H1 (cell line): ENCODE results near the gene DVL2. TPM values are rescaled to one million over a fixed set of nuclear protein-coding genes. Genes with fewer than 3 reads are reported as not detected.
A peak's percentile ranks its signal among the peaks of the same experiment; 100 is the strongest.

ENCODE experiments used
- CTCF ChIA-PET: fragments of 300-600 bp; sonication (Branson Sonifier 250); formaldehyde crosslinking; loops from one replicate; lab custom pipeline; 2021; ENCODE audit not compliant: partially characterized antibody; lab: Charles Lee
- POLR2A ChIA-PET: fragments of 300-600 bp; sonication (Branson Sonifier 250); formaldehyde crosslinking; loops from one replicate; lab custom pipeline; 2021; ENCODE audit warnings: inconsistent platforms; ENCODE audit not compliant: partially characterized antibody; lab: Charles Lee
- DNase-seq, 2 experiments: peaks; one replicate each; pipeline versions ENCODE4 v3.0.0 to v3.0.0-alpha.2; 2010 to 2022; ENCODE audit warnings: low spot score in 2 of 2, low read depth in 1 of 2, mixed read lengths in 1 of 2
- FAIRE-seq: peaks from 2 replicates; lab custom pipeline; 2011; peaks lifted over from hg19 to GRCh38; lab: Jason Lieb, UNC
- H2AFZ ChIP-seq: 2 replicates; pipeline ENCODE4 v1.8.1; 2012; ENCODE audit warnings: low read length, inconsistent platforms
- H2AK5ac ChIP-seq: 2 replicates; pipeline ENCODE4 v1.6.1; 2013; ENCODE audit warnings: low read depth, low read length
- H2BK120ac ChIP-seq: replicated peaks from 2 replicates; pipeline ENCODE3; 2013; ENCODE audit warnings: low read depth, low read length, inconsistent platforms
- H2BK12ac ChIP-seq: 2 replicates; pipeline ENCODE4 v1.6.1; 2013; ENCODE audit warnings: low read depth, low read length
- H2BK15ac ChIP-seq: 2 replicates; pipeline ENCODE4 v1.6.1; 2013; ENCODE audit warnings: low read length
- H2BK20ac ChIP-seq: 2 replicates; pipeline ENCODE4 v1.6.1; 2013; ENCODE audit warnings: low read length
- H2BK5ac ChIP-seq: 2 replicates; pipeline ENCODE4 v1.6.1; 2013; ENCODE audit warnings: low read depth, low read length
- H3K14ac ChIP-seq: 2 replicates; pipeline ENCODE4 v1.6.1; 2013; ENCODE audit warnings: inconsistent platforms; ENCODE audit not compliant: insufficient read length
- H3K18ac ChIP-seq: 2 replicates; pipeline ENCODE4 v1.6.1; 2013; ENCODE audit warnings: low read length; ENCODE audit errors: extremely low read depth
- H3K23ac ChIP-seq: 2 replicates; pipeline ENCODE4 v1.6.1; 2013; ENCODE audit warnings: inconsistent platforms; ENCODE audit not compliant: insufficient read length
- H3K23me2 ChIP-seq: 2 replicates; pipeline ENCODE4 v1.6.1; 2013; ENCODE audit warnings: low read depth, low read length
- H3K27ac ChIP-seq: 2 replicates; pipeline ENCODE4 v1.6.1; 2011; ENCODE audit warnings: low read depth, low read length, inconsistent platforms
- H3K27me3 ChIP-seq, 4 experiments: replicated peaks in 1 of 4; 1 replicate in 1 of 4; 2 replicates in 3 of 4; pipeline versions ENCODE4 v1.6.1 to v1.8.1; 2011 to 2013; ENCODE audit warnings: low read length in 3 of 4, mild to moderate bottlenecking in 3 of 4, inconsistent platforms in 2 of 4, mixed read lengths in 2 of 4, moderate library complexity in 1 of 4; ENCODE audit not compliant: control insufficient read depth in 3 of 4, insufficient read depth in 3 of 4; ENCODE audit errors: extremely low read depth in 1 of 4
- H3K36me3 ChIP-seq, 4 experiments: 2 replicates each; pipeline versions ENCODE4 v1.6.1 to v1.8.1; 2011 to 2013; ENCODE audit warnings: mild to moderate bottlenecking in 4 of 4, low read length in 3 of 4, moderate library complexity in 2 of 4, control low read depth in 1 of 4, inconsistent platforms in 1 of 4; ENCODE audit not compliant: insufficient read depth in 4 of 4, control insufficient read depth in 2 of 4
- H3K4ac ChIP-seq: replicated peaks from 2 replicates; pipeline ENCODE3; 2013; ENCODE audit warnings: low read length, low read depth, mixed read lengths, inconsistent platforms; ENCODE audit not compliant: insufficient read length
- H3K4me1 ChIP-seq, 4 experiments: replicated peaks in 1 of 4; 1 replicate in 1 of 4; 2 replicates in 3 of 4; pipeline versions ENCODE4 v1.6.1 to v1.8.1; 2011 to 2013; ENCODE audit warnings: low read length in 3 of 4, inconsistent platforms in 2 of 4, mixed read lengths in 1 of 4; ENCODE audit not compliant: insufficient read depth in 4 of 4, control insufficient read depth in 3 of 4
- H3K4me2 ChIP-seq, 2 experiments: 2 replicates each; pipeline versions ENCODE4 v1.6.1 to v1.8.1; 2011 to 2013; ENCODE audit warnings: low read depth in 2 of 2, low read length in 2 of 2, control low read depth in 1 of 2, inconsistent platforms in 1 of 2, mild to moderate bottlenecking in 1 of 2; ENCODE audit not compliant: insufficient read depth in 1 of 2
- H3K4me3 ChIP-seq, 4 experiments: fragments of 200-600, 300-600 bp in 1 of 4; sonication (generic), shearing (Covaris generic), sonication (Bioruptor Twin) in 1 of 4; 2 replicates each; pipeline versions ENCODE4 v1.5.1 to v1.8.1; 2011 to 2016; ENCODE audit warnings: low read length in 4 of 4, low read depth in 3 of 4, control low read depth in 2 of 4, inconsistent platforms in 2 of 4, mild to moderate bottlenecking in 2 of 4, mixed read lengths in 1 of 4, moderate library complexity in 1 of 4; ENCODE audit not compliant: insufficient read depth in 2 of 4; ENCODE audit errors: extremely low read depth in 1 of 4
- H3K56ac ChIP-seq: replicated peaks from 2 replicates; pipeline ENCODE3; 2013; ENCODE audit warnings: low read depth, mild to moderate bottlenecking, mixed read lengths, low read length, inconsistent platforms; ENCODE audit not compliant: insufficient read length
- H3K79me1 ChIP-seq: 2 replicates; pipeline ENCODE4 v1.6.1; 2013; ENCODE audit warnings: low read depth, low read length, control low read depth
- H3K79me2 ChIP-seq, 2 experiments: 2 replicates each; pipeline versions ENCODE4 v1.6.1 to v1.8.1; 2012 to 2013; ENCODE audit warnings: low read length in 2 of 2, mild to moderate bottlenecking in 2 of 2, inconsistent platforms in 1 of 2; ENCODE audit not compliant: insufficient read depth in 2 of 2, control insufficient read depth in 1 of 2
- H3K9ac ChIP-seq, 4 experiments: replicated peaks in 1 of 4; 1 replicate in 1 of 4; 2 replicates in 3 of 4; pipeline versions ENCODE4 v1.6.1 to v1.8.1; 2011 to 2013; ENCODE audit warnings: low read depth in 3 of 4, low read length in 3 of 4, control low read depth in 2 of 4, mild to moderate bottlenecking in 2 of 4, moderate library complexity in 2 of 4, inconsistent platforms in 1 of 4; ENCODE audit errors: extremely low read depth in 1 of 4
- H3K9me3 ChIP-seq, 2 experiments: 2 replicates each; pipeline versions ENCODE4 v1.6.1 to v1.8.1; 2012 to 2013; ENCODE audit warnings: mild to moderate bottlenecking in 2 of 2, moderate library complexity in 2 of 2, control low read depth in 1 of 2, inconsistent platforms in 1 of 2, low read depth in 1 of 2, low read length in 1 of 2, mixed read lengths in 1 of 2; ENCODE audit not compliant: insufficient read depth in 2 of 2
- H4K20me1 ChIP-seq, 2 experiments: replicated peaks in 1 of 2; 2 replicates each; pipeline versions ENCODE3 to v1.8.1; 2011 to 2013; ENCODE audit warnings: inconsistent platforms in 2 of 2, low read length in 2 of 2, mild to moderate bottlenecking in 1 of 2; ENCODE audit not compliant: insufficient read depth in 2 of 2, control insufficient read depth in 1 of 2
- H4K5ac ChIP-seq: 2 replicates; pipeline ENCODE4 v1.6.1; 2013; ENCODE audit warnings: low read length, low read depth, mixed read lengths, inconsistent platforms; ENCODE audit not compliant: insufficient read length
- H4K8ac ChIP-seq: 2 replicates; pipeline ENCODE4 v1.8.0; 2013; ENCODE audit warnings: mild to moderate bottlenecking, moderate library complexity, low read length, inconsistent platforms; ENCODE audit not compliant: insufficient read depth; ENCODE audit errors: extremely low read depth
- H4K91ac ChIP-seq: replicated peaks from 2 replicates; pipeline ENCODE3; 2013; ENCODE audit warnings: low read length, mixed read lengths, inconsistent platforms; ENCODE audit not compliant: insufficient read length
- WGBS, 2 experiments: shearing (Covaris generic) in 1 of 2; methylation state at CpG; one replicate each; pipeline versions ENCODE4 v1.1.6 to v1.1.7; 2013 to 2015; ENCODE audit warnings: low lambda C conversion rate in 2 of 2, mixed read lengths in 2 of 2, inconsistent platforms in 1 of 2, low coverage in 1 of 2, missing lambda C conversion rate in 1 of 2; ENCODE audit not compliant: insufficient replicate concordance in 2 of 2, insufficient coverage in 1 of 2, insufficient read length in 1 of 2; ENCODE audit errors: extremely low coverage in 1 of 2, missing lambda C conversion rate in 1 of 2; 5-methylcytosine and 5-hydroxymethylcytosine counted together
- polyA plus RNA-seq, 7 experiments: library from polyadenylated mRNA; depleted of rRNA in 3 of 7; stranded (reverse) in 5 of 7; unstranded in 2 of 7; fragments of >200 nt in 5 of 7; fragments of 200-250 nt in 2 of 7; gene quantifications; 1 replicate in 5 of 7; 2 replicates in 1 of 7; 4 replicates in 1 of 7; pipeline versions ENCODE4 v1.2.1 to v1.2.3, GENCODE V29; 2011 to 2013; ENCODE audit warnings: missing spikeins in 2 of 7, mixed read lengths in 2 of 7
- total RNA-seq: library from RNA; stranded (reverse); fragmentation: NEBNext Ultra II Directional; extraction: Animal tissue kit (Norgen Biotek cat#: 25700); gene quantifications from 2 replicates; pipeline ENCODE4 v1.2.1, GENCODE V29; 2021

DVL2 gene
- total and polyA plus RNA-seq, 2 of the 8 experiments (the other 6 are each of a cell fraction or from before 2014, with no cell fraction given) = 19.0 to 59.6 TPM

DNA sequence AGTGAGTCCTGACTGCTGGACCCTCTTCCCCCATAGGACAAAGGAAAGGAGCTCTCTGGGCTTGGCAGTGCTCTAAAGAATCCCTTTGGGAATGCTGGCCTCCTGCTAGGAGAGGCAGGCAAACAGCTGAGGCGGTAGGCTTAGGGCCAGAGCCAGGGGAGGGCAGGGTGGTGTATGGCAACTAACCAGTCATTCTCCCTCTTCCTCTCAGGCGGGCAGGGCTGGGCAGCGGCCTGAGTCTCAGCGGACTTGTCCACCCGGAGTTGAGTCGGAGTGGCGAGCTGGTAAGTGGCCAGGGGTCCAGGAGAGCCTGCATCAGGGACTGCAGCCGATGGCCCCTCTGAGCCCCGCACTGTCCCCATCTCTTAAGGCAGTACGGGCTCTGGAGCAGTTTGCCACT lies 10.2 kb downstream of the DVL2 start:
- ChIA-PET POLR2A (interaction anchor here (0.9 to 10.7 kb wide), 10 partner anchors 10 to 352 kb away, joined by 3 to 386 read pairs (median 5); partner anchors contain the start of genes CLDN7, CTDNEP1, DVL2 and ELP5), CTCF (interaction anchor here (0.9 to 1.2 kb wide), 3 partner anchors 10 to 85 kb away, joined by 3 read pairs; partner anchors contain the start of gene DVL2)
- Histone ChIP-seq H3K4me3 (no peak overlapping the region), H3K9me3 (no peaks in the 10 kb centered on the region), H3K4me2 (no peak overlapping the region), H3K18ac (no peak overlapping the region), H2BK5ac (no peak overlapping the region), H3K27ac (no peak overlapping the region), H2BK12ac (no peak overlapping the region), H4K20me1 (peaks cover 15 to 36% of the 10 kb centered on the region in 2 experiments), H2AK5ac (no peak overlapping the region), H3K56ac (no peak overlapping the region), H3K27me3 (no peaks in the 10 kb centered on the region), H3K79me2 (no peaks in the 10 kb centered on the region), H3K4ac (no peak overlapping the region), H4K5ac (no peak overlapping the region), H4K91ac (no peak overlapping the region), H3K23me2 (peaks cover 5% of the 10 kb centered on the region; the same call in 1 of the 2 replicates), H4K8ac (peak overlapping the region; percentile 30; the same call in 1 of the 2 replicates), H2BK15ac (no peak overlapping the region), H3K4me1 (peaks cover 0 to 10% (median 5%) of the 10 kb centered on the region in 4 experiments; a peak in 4 of 7 replicates), H2AFZ (no peak overlapping the region), H2BK20ac (no peak overlapping the region), H3K14ac (no peak overlapping the region), H2BK120ac (no peak overlapping the region), H3K36me3 (peaks cover 26 to 67% (median 54%) of the 10 kb centered on the region in 4 experiments), H3K9ac (no peak overlapping the region), H3K23ac (no peak overlapping the region), H3K79me1 (no peaks in the 10 kb centered on the region)
- no peak for FAIRE-seq
- DNase-seq = no peak
- WGBS, 2 experiments = 94% methylated on average over 9 of the region's 10 CpGs; no CpG with 5 or more reads in 1 of the 2 experiments
